PC-3 (cell line): ENCODE data around the gene GMEB2. TPM values are rescaled to one million over a fixed set of nuclear protein-coding genes. Genes with fewer than 3 reads are reported as not detected.
"Not testable (repeated sequence)": the region's sequence is repeated elsewhere in the genome, so short reads cannot be mapped to it uniquely, and the experiment has no call there.

Experiments
- ATAC-seq: fragments of 200-7000 bp; cut with Tn5 transposase; 2 replicates; pipeline ENCODE4 v1.9.1; 2020; ENCODE audit warnings: mild to moderate bottlenecking, moderate library complexity
- BruUV-seq: library from RNA; stranded (reverse); fragments of 400-500 nt; replicated peaks from 2 replicates; lab custom pipeline; 2021; lab: Mats Ljungman, UMichigan
- CTCF ChIA-PET: fragments of 300-600 bp; sonication (Branson Sonifier 250); formaldehyde crosslinking; loops from one replicate; lab custom pipeline; 2022; ENCODE audit warnings: antibody characterized with exemption; lab: Charles Lee
- POLR2A ChIA-PET: fragments of 300-600 bp; sonication (Branson Sonifier 250); formaldehyde crosslinking; loops from one replicate; lab custom pipeline; 2022; ENCODE audit warnings: antibody characterized with exemption; ENCODE audit not compliant: unreplicated experiment; lab: Charles Lee
- DNase-seq: peaks from one replicate; pipeline ENCODE4 v3.0.0-alpha.2; 2015
- H2AFZ ChIP-seq: fragments of 300-600 bp; sonication (generic); 2 replicates; pipeline ENCODE4 v1.6.0; 2016; ENCODE audit warnings: antibody characterized with exemption, low read length
- H3F3A ChIP-seq: fragments of 300-600 bp; sonication (generic); one replicate; pipeline ENCODE4 v1.6.0; 2017; ENCODE audit warnings: antibody characterized with exemption, low read length, control low read depth, mild to moderate bottlenecking; ENCODE audit not compliant: unreplicated experiment
- H3K27ac ChIP-seq: fragments of 300-600 bp; sonication (generic); 2 replicates; pipeline ENCODE4 v1.5.1; 2016; ENCODE audit warnings: mild to moderate bottlenecking, low read length
- H3K27me3 ChIP-seq: fragments of 300-600 bp; sonication (generic); 2 replicates; pipeline ENCODE4 v1.6.1; 2016; ENCODE audit warnings: low read length, mixed read lengths
- H3K36me3 ChIP-seq: fragments of 300-600 bp; sonication (generic); 2 replicates; pipeline ENCODE4 v1.6.1; 2016; ENCODE audit warnings: low read depth, mixed run types, low read length, mixed read lengths
- H3K4me1 ChIP-seq: fragments of 300-600 bp; sonication (generic); 2 replicates; pipeline ENCODE4 v1.5.1; 2016; ENCODE audit warnings: low read length; ENCODE audit not compliant: insufficient read depth
- H3K4me2 ChIP-seq: fragments of 300-600 bp; sonication (generic); 2 replicates; pipeline ENCODE4 v1.6.0; 2016; ENCODE audit warnings: low read length
- H3K4me3 ChIP-seq: fragments of 300-600 bp; sonication (generic); 2 replicates; pipeline ENCODE4 v1.5.1; 2016; ENCODE audit warnings: mild to moderate bottlenecking, low read length, mixed read lengths
- H3K79me2 ChIP-seq: fragments of 300-600 bp; sonication (generic); 2 replicates; pipeline ENCODE4 v1.6.1; 2017; ENCODE audit warnings: low read length, mixed read lengths
- H3K9ac ChIP-seq: fragments of 300-600 bp; sonication (generic); 2 replicates; pipeline ENCODE4 v1.6.0; 2016; ENCODE audit warnings: mild to moderate bottlenecking, low read length
- H3K9me2 ChIP-seq: fragments of 300-600 bp; sonication (generic); replicated peaks from 2 replicates; pipeline ENCODE4 v1.6.1; 2016; ENCODE audit warnings: mixed run types, low read length, mixed read lengths
- H3K9me3 ChIP-seq: fragments of 300-600 bp; sonication (generic); 2 replicates; pipeline ENCODE4 v1.6.1; 2016; ENCODE audit warnings: low read length, mixed read lengths
- H4K20me1 ChIP-seq: fragments of 300-600 bp; sonication (generic); 2 replicates; pipeline ENCODE4 v1.6.1; 2016; ENCODE audit warnings: low read length, mixed read lengths
- EZH2 ChIP-seq: fragments of 300-600 bp; sonication (generic); IDR thresholded peaks from one replicate; pipeline ENCODE4 v1.6.1; 2017; ENCODE audit warnings: antibody characterized with exemption, mild to moderate bottlenecking, low read length; ENCODE audit not compliant: unreplicated experiment
- EZH2phosphoT487 ChIP-seq: fragments of 300-600 bp; sonication (generic); IDR thresholded peaks from 2 replicates; pipeline ENCODE4 v1.6.1; 2018; ENCODE audit warnings: mild to moderate bottlenecking, antibody characterized with exemption, low read length, borderline replicate concordance
- intact Hi-C: fragments of 100-400 bp; cut with micrococcal nuclease; formaldehyde crosslinking; loops from 2 replicates; pipeline ENCODE4 v1.9.0; 2023
- total RNA-seq: library from RNA; depleted of rRNA; stranded (reverse); fragments of >200 nt; gene quantifications from 2 replicates; pipeline ENCODE4 v1.2.3, GENCODE V29; 2014
- TF ChIP-seq, protein P1 (sequence below): fragments of 300-600 bp; sonication (generic); conservative IDR thresholded peaks from 2 replicates; pipeline ENCODE4 v1.5.1; 2017; ENCODE audit warnings: antibody characterized with exemption, low read depth, mild to moderate bottlenecking, low read length

The GMEB2 gene
- total RNA-seq, 1 experiment from 2014 or later, result 13.7 TPM

DNA sequence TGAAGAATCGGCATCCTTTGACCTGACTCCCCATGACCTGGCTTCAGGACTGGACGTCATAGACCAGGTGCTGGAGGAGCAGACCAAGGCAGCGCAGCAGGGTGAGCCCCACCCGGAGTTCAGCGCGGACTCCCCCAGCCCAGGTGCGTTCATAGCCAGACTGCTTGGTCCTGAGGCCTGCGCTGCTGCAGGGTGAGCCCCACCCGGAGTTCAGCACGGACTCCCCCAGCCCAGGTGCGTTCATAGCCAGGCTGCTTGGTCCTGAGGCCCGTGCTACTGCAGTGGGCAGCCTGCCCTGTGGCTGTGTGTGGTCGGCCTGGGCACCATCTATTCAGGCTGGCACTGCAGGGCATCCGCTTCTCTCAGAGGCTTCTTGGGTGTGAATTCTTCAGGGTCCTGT is 47.0 kb upstream of the GMEB2 start:
- TF ChIP-seq, protein P1, sequence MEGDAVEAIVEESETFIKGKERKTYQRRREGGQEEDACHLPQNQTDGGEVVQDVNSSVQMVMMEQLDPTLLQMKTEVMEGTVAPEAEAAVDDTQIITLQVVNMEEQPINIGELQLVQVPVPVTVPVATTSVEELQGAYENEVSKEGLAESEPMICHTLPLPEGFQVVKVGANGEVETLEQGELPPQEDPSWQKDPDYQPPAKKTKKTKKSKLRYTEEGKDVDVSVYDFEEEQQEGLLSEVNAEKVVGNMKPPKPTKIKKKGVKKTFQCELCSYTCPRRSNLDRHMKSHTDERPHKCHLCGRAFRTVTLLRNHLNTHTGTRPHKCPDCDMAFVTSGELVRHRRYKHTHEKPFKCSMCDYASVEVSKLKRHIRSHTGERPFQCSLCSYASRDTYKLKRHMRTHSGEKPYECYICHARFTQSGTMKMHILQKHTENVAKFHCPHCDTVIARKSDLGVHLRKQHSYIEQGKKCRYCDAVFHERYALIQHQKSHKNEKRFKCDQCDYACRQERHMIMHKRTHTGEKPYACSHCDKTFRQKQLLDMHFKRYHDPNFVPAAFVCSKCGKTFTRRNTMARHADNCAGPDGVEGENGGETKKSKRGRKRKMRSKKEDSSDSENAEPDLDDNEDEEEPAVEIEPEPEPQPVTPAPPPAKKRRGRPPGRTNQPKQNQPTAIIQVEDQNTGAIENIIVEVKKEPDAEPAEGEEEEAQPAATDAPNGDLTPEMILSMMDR, result no peak
- TF ChIP-seq EZH2 (no peak), EZH2phosphoT487 (no peak)
- ATAC-seq, result no peak
- H3K27ac ChIP-seq, result no peak overlapping the region
- H3K4me3 ChIP-seq, result no peak overlapping the region
- H4K20me1 ChIP-seq, result no peaks in the 10 kb centered on the region
- no peaks in the 10 kb centered on the region for H3K4me1 ChIP-seq
- DNase-seq, result no peak
- H3K27me3 ChIP-seq, result no peaks in the 10 kb centered on the region
- no TSS peak for BruUV-seq
- no peak overlapping the region for H3K9ac ChIP-seq
- H3K9me3 ChIP-seq, result no peaks in the 10 kb centered on the region
- no peaks in the 10 kb centered on the region for H3F3A ChIP-seq
- H3K36me3 ChIP-seq, result peaks cover 12% of the 10 kb centered on the region
- H3K9me2 ChIP-seq, result no peaks in the 10 kb centered on the region
- H2AFZ ChIP-seq, result no peak overlapping the region
- intact Hi-C loops, result no loop called here
- POLR2A ChIA-PET, result no interaction called here
- CTCF ChIA-PET, result no interaction called here
- H3K79me2 ChIP-seq, result no peaks in the 10 kb centered on the region
- no peak overlapping the region for H3K4me2 ChIP-seq

DNA sequence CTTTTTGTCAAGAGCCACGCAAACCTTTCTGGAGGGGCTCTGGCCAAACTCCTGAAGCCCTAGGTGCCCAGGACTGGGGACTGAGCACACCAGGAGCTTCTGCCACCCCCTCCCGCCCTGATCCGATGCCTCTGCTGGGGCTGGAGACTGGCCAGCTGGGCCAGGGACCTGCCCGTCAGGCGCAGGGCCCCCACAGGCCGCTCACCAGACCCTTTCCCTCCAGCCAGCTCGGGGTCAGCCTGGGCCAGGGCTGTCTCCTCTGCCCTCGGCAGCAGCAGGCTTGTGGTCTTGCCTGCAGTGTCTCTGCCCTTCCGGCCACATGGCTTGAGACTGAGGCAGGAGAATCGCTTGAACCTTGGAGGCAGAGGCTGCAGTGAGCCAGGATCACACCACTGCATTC is 45.8 kb upstream of the GMEB2 start:
- Histone ChIP-seq H3K36me3 (peaks cover 22% of the 10 kb centered on the region), H3K4me2 (no peak overlapping the region), H3K79me2 (no peaks in the 10 kb centered on the region), H3K27ac (no peak overlapping the region), H3F3A (no peaks in the 10 kb centered on the region), H3K9me2 (no peaks in the 10 kb centered on the region), H3K9me3 (no peaks in the 10 kb centered on the region), H3K27me3 (no peaks in the 10 kb centered on the region), H3K4me3 (no peak overlapping the region), H3K4me1 (no peaks in the 10 kb centered on the region), H4K20me1 (no peaks in the 10 kb centered on the region), H3K9ac (no peak overlapping the region), H2AFZ (no peak overlapping the region)
- ChIA-PET POLR2A (no interaction called here), CTCF (no interaction called here)
- intact Hi-C loops, result no loop called here
- no peak for ATAC-seq
- TF ChIP-seq EZH2phosphoT487, result no peak
- TF ChIP-seq, protein P1, result no peak
- TF ChIP-seq EZH2, result no peak
- no peak for DNase-seq
- no TSS peak for BruUV-seq

- H2AFZ ChIP-seq, DNase-seq, H3K9me3 ChIP-seq, ATAC-seq, H3K27me3 ChIP-seq, H3K4me3 ChIP-seq, H3K79me2 ChIP-seq, H4K20me1 ChIP-seq, intact Hi-C loops, CTCF ChIA-PET, H3K27ac ChIP-seq, H3K4me2 ChIP-seq, BruUV-seq, H3K9ac ChIP-seq, H3K4me1 ChIP-seq, H3F3A ChIP-seq, POLR2A ChIA-PET, H3K9me2 ChIP-seq: not testable (repeated sequence)
- H3K36me3 ChIP-seq, result peaks cover 28% of the 10 kb centered on the region
Observed at GRCh38 chr20:63671695-63672094, 44.8 kb upstream of the GMEB2 start.
